ENCODE results near the gene UNC93B1. TPM values are rescaled to one million over a fixed set of nuclear protein-coding genes. Genes with fewer than 3 reads are reported as not detected.
A peak's percentile ranks its signal among the peaks of the same experiment; 100 is the strongest.

The UNC93B1 gene
- total and polyA plus RNA-seq, 2 of the 13 experiments (the other 11 are each of a cell fraction or from before 2014, with no cell fraction given) = 8.8 to 18.9 TPM

DNA sequence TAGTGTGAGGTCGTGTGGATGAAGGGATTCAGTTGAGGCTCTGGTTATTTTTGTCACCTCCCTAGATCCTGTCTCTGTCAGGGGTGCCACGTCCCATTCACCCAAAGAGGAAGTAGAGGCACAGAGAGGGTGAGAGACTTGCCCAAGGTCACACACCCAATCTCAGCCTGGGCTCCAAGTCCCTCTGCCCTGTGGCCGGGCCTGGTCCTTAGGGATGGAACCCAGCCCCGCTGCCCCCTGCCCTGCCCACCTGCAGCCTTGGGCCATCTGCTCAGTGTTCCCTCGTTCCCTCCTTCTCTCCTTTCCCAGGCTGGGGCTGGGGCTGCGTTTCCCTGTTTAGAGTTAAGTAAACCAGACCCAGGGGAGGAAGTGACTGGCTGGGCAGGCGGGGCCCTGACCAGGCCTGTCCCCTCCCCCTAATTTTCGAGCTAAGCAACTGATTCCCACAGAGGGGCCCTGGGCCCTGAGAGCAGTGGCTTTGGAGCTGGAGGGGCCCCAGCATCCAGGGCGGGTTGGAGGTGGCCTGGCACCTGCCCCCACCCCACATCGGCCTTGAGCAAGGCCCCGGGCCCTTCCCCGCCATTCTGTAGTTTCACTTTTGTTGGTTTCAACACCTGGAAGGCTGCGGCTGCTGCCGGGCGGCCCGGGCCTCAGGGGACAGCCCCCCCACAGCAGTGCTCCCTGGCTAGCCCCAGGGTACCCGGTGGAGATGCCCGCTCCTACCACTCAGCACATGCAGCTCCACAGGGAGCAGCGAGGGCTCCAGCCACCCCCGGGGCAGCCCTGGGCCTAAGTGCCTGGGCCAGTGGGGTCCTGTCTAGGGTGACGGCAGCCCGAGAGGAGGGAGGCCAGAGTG lies 36.4 kb upstream of the UNC93B1 start (continued):
- TF ChIP-seq, protein P1, sequence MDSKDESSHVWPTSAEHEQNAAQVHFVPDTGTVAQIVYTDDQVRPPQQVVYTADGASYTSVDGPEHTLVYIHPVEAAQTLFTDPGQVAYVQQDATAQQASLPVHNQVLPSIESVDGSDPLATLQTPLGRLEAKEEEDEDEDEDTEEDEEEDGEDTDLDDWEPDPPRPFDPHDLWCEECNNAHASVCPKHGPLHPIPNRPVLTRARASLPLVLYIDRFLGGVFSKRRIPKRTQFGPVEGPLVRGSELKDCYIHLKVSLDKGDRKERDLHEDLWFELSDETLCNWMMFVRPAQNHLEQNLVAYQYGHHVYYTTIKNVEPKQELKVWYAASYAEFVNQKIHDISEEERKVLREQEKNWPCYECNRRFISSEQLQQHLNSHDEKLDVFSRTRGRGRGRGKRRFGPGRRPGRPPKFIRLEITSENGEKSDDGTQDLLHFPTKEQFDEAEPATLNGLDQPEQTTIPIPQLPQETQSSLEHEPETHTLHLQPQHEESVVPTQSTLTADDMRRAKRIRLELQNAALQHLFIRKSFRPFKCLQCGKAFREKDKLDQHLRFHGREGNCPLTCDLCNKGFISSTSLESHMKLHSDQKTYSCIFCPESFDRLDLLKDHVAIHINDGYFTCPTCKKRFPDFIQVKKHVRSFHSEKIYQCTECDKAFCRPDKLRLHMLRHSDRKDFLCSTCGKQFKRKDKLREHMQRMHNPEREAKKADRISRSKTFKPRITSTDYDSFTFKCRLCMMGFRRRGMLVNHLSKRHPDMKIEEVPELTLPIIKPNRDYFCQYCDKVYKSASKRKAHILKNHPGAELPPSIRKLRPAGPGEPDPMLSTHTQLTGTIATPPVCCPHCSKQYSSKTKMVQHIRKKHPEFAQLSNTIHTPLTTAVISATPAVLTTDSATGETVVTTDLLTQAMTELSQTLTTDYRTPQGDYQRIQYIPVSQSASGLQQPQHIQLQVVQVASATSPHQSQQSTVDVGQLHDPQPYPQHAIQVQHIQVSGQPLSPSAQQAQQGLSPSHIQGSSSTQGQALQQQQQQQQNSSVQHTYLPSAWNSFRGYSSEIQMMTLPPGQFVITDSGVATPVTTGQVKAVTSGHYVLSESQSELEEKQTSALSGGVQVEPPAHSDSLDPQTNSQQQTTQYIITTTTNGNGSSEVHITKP (CRISPR knock-in tag; IDR thresholded peaks at IDR 0.05; ENCODE audit: low read depth) = no peak; the same call in 1 of the 2 replicates
- TF ChIP-seq, protein P2, sequence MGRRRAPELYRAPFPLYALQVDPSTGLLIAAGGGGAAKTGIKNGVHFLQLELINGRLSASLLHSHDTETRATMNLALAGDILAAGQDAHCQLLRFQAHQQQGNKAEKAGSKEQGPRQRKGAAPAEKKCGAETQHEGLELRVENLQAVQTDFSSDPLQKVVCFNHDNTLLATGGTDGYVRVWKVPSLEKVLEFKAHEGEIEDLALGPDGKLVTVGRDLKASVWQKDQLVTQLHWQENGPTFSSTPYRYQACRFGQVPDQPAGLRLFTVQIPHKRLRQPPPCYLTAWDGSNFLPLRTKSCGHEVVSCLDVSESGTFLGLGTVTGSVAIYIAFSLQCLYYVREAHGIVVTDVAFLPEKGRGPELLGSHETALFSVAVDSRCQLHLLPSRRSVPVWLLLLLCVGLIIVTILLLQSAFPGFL (CRISPR knock-in tag; IDR thresholded peaks at IDR 0.05) = no peak
- TF ChIP-seq ZNF296 (CRISPR knock-in tag; conservative IDR thresholded peaks at IDR 0.05) (no peak), ZNF629 (CRISPR knock-in tag; conservative IDR thresholded peaks at IDR 0.05) (0 out of 2 replicates have a peak, but pooled peaks have one; percentile 48), SP140L (CRISPR knock-in tag; IDR thresholded peaks at IDR 0.05; ENCODE audit: borderline replicate concordance) (no peak), ZKSCAN8 (CRISPR knock-in tag; IDR thresholded peaks at IDR 0.05; ENCODE audit: borderline replicate concordance) (no peak), ZKSCAN5 (CRISPR knock-in tag; IDR thresholded peaks at IDR 0.05) (no peak), ZNF75D (CRISPR knock-in tag; IDR thresholded peaks at IDR 0.05; ENCODE audit: borderline replicate concordance) (no peak), SUZ12 (IDR thresholded peaks at IDR 0.05; ENCODE audit: low read depth, low read length) (no peak), NFIC (IDR thresholded peaks at IDR 0.05; ENCODE audit: low read length) (no peak), ZNF816 (CRISPR knock-in tag; IDR thresholded peaks at IDR 0.05; ENCODE audit: borderline replicate concordance) (no peak), ZNF766 (CRISPR knock-in tag; IDR thresholded peaks at IDR 0.05; ENCODE audit: borderline replicate concordance) (0 out of 2 replicates have a peak, but pooled peaks have one; percentile 28), ZNF782 (CRISPR knock-in tag; IDR thresholded peaks at IDR 0.05; ENCODE audit: borderline replicate concordance) (0 out of 2 replicates have a peak, but pooled peaks have one; percentile 62), FOSL1 (CRISPR knock-in tag; IDR thresholded peaks at IDR 0.05; ENCODE audit: borderline replicate concordance) (no peak), ZBTB7B (CRISPR knock-in tag; IDR thresholded peaks at IDR 0.05) (no peak), ZNF30 (CRISPR knock-in tag; IDR thresholded peaks at IDR 0.05) (no peak), MYNN (CRISPR knock-in tag; IDR thresholded peaks at IDR 0.05; ENCODE audit: low read depth) (no peak)
- TF ChIP-seq, protein P3, sequence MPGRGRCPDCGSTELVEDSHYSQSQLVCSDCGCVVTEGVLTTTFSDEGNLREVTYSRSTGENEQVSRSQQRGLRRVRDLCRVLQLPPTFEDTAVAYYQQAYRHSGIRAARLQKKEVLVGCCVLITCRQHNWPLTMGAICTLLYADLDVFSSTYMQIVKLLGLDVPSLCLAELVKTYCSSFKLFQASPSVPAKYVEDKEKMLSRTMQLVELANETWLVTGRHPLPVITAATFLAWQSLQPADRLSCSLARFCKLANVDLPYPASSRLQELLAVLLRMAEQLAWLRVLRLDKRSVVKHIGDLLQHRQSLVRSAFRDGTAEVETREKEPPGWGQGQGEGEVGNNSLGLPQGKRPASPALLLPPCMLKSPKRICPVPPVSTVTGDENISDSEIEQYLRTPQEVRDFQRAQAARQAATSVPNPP (CRISPR knock-in tag; IDR thresholded peaks at IDR 0.05) = no peak
- TF ChIP-seq, protein P4, sequence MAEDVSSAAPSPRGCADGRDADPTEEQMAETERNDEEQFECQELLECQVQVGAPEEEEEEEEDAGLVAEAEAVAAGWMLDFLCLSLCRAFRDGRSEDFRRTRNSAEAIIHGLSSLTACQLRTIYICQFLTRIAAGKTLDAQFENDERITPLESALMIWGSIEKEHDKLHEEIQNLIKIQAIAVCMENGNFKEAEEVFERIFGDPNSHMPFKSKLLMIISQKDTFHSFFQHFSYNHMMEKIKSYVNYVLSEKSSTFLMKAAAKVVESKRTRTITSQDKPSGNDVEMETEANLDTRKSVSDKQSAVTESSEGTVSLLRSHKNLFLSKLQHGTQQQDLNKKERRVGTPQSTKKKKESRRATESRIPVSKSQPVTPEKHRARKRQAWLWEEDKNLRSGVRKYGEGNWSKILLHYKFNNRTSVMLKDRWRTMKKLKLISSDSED (CRISPR knock-in tag; IDR thresholded peaks at IDR 0.05) = no peak
- TF ChIP-seq, protein P5, sequence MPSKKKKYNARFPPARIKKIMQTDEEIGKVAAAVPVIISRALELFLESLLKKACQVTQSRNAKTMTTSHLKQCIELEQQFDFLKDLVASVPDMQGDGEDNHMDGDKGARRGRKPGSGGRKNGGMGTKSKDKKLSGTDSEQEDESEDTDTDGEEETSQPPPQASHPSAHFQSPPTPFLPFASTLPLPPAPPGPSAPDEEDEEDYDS (CRISPR knock-in tag; IDR thresholded peaks at IDR 0.05) = 0 out of 2 replicates have a peak, but pooled peaks have one; percentile 47
